ENCODE measurements around the gene GPRC5C. TPM values are rescaled to one million over a fixed set of nuclear protein-coding genes. Genes with fewer than 3 reads are reported as not detected.

GPRC5C gene
- total and polyA plus RNA-seq, 2 of the 13 experiments (the other 11 are each of a cell fraction or from before 2014, with no cell fraction given): 85.6 to 300 TPM

DNA sequence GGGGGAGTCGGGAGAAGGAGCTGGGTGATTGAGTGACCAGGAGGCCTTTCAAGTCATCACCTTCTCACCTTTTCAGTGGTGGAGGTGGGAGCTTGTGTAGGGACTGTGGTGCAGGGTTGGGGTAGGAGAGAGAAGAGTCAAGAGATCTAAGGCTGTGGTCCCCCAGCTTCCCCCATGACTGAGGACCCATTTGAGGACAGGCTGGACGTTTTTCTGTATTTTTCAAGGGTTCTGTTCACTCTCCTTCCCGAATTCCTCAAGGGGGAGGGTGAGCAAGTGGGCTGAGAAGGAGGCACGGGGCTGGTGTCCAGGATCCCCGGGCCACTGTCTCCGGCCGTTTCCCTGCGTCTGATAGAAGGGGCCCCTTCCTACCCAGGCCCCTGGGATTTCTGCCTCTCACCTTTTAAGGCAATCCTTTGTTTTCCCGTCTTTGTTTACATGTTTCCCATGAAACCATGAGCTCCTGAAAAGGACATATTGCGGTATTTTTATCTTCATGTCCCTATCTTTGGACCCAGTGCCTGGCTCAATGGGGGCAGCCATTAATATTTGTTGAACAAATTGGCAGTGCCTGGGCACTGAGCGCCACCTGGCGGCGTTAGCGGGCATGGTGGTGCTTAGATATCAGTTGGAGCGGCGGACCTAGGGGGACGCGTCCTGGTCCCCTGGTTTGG is 25.4 kb downstream of the GPRC5C start (continued):
- TF ChIP-seq, protein P1, sequence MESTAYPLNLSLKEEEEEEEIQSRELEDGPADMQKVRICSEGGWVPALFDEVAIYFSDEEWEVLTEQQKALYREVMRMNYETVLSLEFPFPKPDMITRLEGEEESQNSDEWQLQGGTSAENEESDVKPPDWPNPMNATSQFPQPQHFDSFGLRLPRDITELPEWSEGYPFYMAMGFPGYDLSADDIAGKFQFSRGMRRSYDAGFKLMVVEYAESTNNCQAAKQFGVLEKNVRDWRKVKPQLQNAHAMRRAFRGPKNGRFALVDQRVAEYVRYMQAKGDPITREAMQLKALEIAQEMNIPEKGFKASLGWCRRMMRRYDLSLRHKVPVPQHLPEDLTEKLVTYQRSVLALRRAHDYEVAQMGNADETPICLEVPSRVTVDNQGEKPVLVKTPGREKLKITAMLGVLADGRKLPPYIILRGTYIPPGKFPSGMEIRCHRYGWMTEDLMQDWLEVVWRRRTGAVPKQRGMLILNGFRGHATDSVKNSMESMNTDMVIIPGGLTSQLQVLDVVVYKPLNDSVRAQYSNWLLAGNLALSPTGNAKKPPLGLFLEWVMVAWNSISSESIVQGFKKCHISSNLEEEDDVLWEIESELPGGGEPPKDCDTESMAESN (CRISPR knock-in tag; conservative IDR thresholded peaks at IDR 0.05): no peak
- TF ChIP-seq, protein P2, sequence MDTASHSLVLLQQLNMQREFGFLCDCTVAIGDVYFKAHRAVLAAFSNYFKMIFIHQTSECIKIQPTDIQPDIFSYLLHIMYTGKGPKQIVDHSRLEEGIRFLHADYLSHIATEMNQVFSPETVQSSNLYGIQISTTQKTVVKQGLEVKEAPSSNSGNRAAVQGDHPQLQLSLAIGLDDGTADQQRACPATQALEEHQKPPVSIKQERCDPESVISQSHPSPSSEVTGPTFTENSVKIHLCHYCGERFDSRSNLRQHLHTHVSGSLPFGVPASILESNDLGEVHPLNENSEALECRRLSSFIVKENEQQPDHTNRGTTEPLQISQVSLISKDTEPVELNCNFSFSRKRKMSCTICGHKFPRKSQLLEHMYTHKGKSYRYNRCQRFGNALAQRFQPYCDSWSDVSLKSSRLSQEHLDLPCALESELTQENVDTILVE (CRISPR knock-in tag; IDR thresholded peaks at IDR 0.05): 0 out of 2 replicates have a peak, but pooled peaks have one; percentile 61
- TF ChIP-seq, protein P3, sequence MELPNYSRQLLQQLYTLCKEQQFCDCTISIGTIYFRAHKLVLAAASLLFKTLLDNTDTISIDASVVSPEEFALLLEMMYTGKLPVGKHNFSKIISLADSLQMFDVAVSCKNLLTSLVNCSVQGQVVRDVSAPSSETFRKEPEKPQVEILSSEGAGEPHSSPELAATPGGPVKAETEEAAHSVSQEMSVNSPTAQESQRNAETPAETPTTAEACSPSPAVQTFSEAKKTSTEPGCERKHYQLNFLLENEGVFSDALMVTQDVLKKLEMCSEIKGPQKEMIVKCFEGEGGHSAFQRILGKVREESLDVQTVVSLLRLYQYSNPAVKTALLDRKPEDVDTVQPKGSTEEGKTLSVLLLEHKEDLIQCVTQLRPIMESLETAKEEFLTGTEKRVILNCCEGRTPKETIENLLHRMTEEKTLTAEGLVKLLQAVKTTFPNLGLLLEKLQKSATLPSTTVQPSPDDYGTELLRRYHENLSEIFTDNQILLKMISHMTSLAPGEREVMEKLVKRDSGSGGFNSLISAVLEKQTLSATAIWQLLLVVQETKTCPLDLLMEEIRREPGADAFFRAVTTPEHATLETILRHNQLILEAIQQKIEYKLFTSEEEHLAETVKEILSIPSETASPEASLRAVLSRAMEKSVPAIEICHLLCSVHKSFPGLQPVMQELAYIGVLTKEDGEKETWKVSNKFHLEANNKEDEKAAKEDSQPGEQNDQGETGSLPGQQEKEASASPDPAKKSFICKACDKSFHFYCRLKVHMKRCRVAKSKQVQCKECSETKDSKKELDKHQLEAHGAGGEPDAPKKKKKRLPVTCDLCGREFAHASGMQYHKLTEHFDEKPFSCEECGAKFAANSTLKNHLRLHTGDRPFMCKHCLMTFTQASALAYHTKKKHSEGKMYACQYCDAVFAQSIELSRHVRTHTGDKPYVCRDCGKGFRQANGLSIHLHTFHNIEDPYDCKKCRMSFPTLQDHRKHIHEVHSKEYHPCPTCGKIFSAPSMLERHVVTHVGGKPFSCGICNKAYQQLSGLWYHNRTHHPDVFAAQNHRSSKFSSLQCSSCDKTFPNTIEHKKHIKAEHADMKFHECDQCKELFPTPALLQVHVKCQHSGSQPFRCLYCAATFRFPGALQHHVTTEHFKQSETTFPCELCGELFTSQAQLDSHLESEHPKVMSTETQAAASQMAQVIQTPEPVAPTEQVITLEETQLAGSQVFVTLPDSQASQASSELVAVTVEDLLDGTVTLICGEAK (IDR thresholded peaks at IDR 0.05): no peak
- TF ChIP-seq, protein P3 (CRISPR knock-in tag; IDR thresholded peaks at IDR 0.05): no peak; the same call in 1 of the 2 replicates
- TF ChIP-seq, protein P4, sequence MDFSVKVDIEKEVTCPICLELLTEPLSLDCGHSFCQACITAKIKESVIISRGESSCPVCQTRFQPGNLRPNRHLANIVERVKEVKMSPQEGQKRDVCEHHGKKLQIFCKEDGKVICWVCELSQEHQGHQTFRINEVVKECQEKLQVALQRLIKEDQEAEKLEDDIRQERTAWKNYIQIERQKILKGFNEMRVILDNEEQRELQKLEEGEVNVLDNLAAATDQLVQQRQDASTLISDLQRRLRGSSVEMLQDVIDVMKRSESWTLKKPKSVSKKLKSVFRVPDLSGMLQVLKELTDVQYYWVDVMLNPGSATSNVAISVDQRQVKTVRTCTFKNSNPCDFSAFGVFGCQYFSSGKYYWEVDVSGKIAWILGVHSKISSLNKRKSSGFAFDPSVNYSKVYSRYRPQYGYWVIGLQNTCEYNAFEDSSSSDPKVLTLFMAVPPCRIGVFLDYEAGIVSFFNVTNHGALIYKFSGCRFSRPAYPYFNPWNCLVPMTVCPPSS (IDR thresholded peaks at IDR 0.05): no peak
- TF ChIP-seq SMAD1 (CRISPR knock-in tag; IDR thresholded peaks at IDR 0.05; ENCODE audit: borderline replicate concordance, low read depth) (no peak), ZNF816 (CRISPR knock-in tag; IDR thresholded peaks at IDR 0.05; ENCODE audit: borderline replicate concordance) (no peak), NFATC3 (CRISPR knock-in tag; IDR thresholded peaks at IDR 0.05) (no peak), SAP130 (CRISPR knock-in tag; IDR thresholded peaks at IDR 0.05; ENCODE audit: low read depth) (peak; percentile 31; the same call in 1 of the 2 replicates)
- TF ChIP-seq, protein P5, sequence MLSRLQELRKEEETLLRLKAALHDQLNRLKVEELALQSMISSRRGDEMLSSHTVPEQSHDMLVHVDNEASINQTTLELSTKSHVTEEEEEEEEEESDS (CRISPR knock-in tag; IDR thresholded peaks at IDR 0.05; ENCODE audit: borderline replicate concordance): no peak
- TF ChIP-seq, protein P6, sequence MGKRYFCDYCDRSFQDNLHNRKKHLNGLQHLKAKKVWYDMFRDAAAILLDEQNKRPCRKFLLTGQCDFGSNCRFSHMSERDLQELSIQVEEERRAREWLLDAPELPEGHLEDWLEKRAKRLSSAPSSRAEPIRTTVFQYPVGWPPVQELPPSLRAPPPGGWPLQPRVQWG (CRISPR knock-in tag; IDR thresholded peaks at IDR 0.05; ENCODE audit: borderline replicate concordance, low read depth): no peak
- TF ChIP-seq, protein P7, sequence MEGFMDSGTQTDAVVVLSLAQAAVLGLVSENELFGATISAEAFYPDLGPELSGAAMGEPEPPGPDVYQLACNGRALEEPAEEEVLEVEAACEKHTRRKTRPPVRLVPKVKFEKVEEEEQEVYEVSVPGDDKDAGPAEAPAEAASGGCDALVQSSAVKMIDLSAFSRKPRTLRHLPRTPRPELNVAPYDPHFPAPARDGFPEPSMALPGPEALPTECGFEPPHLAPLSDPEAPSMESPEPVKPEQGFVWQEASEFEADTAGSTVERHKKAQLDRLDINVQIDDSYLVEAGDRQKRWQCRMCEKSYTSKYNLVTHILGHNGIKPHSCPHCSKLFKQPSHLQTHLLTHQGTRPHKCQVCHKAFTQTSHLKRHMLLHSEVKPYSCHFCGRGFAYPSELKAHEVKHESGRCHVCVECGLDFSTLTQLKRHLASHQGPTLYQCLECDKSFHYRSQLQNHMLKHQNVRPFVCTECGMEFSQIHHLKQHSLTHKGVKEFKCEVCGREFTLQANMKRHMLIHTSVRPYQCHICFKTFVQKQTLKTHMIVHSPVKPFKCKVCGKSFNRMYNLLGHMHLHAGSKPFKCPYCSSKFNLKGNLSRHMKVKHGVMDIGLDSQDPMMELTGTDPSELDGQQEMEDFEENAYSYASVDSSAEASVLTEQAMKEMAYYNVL (CRISPR knock-in tag; IDR thresholded peaks at IDR 0.05; ENCODE audit: borderline replicate concordance): peak; percentile 58; the same call in 1 of the 2 replicates

Data from HepG2 (cell line).